ENCODE data around the gene APLNR.

APLNR gene

GRCh38 chr11:57214494-57214893, 22.6 kb downstream of the APLNR start:
- DNase-seq: no peak

GRCh38 chr11:57214098-57214417, 23.0 kb downstream of the APLNR start:
- DNase-seq: no peak

DNA sequence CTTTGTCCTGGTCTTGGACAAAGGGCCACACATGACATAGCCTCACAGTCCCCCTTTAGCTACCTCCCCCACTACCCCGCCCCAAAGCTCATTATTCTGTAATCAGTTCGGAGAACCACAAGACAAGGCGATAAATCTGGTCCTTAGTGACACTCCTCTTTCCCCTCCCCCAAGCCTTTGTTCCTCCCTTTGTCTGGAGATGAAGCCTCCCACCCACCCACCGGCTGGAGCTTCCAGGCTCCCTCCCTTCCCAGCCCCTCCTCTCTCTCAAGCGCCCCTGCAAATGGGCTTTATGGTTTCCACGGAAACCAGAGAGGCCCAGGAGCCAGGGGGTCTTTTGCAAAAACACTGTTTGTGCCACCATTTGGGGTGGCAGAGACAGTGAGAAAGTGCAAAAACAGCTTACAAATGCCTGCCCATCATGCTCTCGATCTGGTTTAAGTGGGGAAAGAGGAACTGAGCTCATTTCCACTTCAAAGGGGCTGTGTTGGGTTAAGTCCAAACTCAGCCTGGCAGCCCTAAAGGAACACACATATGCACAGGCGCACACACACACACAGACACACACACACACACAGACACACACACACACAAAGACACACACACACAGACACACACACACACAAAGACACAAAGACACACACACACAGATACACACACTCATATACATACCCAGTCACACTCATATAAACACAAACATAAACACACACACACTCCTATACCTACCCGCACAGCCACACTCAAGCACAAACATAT, 23.5 kb downstream of the APLNR start:
- no peak for DNase-seq

DNA sequence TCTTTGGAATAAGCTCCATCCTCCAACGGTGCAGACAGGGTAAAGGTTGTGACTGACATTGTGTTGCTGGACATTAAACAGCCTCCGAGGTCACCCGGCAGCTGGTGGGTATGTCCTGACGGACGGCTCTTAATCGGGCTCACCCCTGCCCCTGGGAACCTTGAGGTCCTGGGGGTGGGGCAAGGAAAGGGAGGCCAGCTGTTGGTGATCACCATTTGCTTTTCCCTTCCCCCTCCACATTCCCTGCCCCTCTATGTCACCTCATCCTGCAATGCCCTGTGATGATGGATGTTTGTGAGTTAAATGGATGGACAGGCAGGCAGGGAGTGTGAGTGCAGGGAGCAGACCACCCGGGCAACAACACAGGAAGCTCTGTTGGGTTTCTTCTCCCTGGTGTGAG, 26.3 kb downstream of the APLNR start:
- no peak for DNase-seq

- no peak for DNase-seq
Observed at GRCh38 chr11:57207168-57207567, 29.9 kb downstream of the APLNR start.

DNA sequence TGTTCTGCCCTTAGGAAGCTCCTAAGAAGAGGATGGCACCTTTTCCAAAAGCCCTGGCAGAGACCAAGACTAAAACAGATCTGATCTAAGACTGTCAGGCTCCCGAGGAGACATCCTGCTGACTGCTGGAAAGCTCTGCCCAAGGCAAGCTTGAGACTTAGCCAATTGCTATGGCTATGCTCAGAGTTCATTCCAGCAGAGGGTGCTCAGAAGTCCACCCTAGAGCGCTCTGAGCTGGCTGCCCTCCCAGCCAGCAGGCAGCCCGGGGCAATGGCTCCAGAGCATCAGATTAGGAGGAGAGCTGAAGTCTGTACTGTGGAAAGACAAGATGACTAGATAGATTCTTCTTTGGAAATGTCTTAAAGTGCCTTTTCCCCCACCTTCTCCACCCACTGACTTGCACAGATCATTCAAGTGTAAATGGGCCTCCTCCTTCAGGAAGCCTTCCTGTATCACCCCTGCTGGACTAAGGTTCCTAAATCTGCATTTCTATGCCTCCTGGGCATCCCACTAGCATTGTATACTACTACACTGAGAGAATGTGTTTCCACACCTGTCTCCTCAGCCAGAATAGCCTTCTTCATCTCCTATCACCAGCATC, 31.9 kb downstream of the APLNR start:
- no peak for DNase-seq

GRCh38 chr11:57203882-57204480, 33.1 kb downstream of the APLNR start:
- DNase-seq: no peak

GRCh38 chr11:57203359-57203758, 33.7 kb downstream of the APLNR start:
- no peak for DNase-seq

DNA sequence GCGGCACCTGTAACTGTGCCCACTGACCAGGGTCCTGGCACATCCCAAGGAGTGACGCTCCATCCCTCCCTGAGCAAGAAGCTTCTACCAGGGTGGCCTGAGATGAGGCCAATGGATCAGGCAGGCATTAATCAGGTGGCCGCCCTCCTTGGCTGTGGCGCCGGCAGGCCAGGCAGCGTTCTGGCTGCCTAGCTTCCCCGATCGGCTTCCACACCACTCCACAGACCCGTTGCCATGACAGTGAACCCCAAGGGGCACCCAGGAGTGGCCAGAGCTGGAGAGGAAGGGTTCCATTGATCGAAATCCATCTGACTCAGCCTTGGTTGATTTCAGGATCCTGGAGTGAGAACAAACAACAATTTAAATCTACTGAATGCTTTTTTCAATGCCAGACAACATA, 34.8 kb downstream of the APLNR start:
- DNase-seq: no peak

DNA sequence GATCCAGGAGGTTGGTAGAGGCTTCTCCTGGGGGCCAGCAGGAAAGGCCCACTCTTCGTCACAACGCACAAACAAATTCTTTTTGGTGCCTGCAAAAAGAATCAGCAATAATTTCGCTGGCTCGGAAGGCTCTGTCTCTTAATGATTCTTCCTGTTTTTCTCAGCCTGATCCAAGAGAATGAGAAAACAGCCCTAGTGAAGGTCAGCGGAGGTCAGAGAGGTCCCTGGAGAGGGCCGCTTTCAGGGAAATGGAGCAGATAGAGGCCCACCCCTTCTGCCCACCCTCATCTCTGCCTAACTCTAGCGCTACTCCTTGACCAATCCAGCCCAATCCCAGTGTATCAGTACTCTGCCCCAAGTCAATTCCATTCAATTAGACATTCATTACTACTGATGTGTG, 36.1 kb downstream of the APLNR start:
- DNase-seq: no peak

GRCh38 chr11:57199330-57199729, 37.7 kb downstream of the APLNR start:
- DNase-seq: no peak

GRCh38 chr11:57197762-57198161, 39.3 kb downstream of the APLNR start:
- no peak for DNase-seq

DNA sequence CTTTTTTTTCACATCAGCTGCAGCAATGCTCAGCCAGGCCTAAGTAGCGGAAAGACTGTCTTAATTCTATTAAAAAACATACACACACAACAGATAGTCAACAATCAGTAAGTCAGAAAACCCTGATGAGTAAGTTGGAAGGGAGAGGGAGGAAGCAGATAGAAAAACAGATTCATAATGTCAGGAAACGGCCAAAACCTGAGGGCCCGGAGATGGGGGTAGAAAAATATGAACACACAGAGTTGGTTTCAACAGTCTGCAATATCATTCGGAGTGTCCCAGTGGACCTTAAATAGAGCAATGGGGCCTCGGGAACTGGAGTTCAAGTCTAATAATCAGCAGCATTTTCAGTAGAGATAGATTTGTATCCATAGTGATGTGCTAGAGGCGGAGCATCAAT, 40.5 kb downstream of the APLNR start:
- DNase-seq: no peak

DNA sequence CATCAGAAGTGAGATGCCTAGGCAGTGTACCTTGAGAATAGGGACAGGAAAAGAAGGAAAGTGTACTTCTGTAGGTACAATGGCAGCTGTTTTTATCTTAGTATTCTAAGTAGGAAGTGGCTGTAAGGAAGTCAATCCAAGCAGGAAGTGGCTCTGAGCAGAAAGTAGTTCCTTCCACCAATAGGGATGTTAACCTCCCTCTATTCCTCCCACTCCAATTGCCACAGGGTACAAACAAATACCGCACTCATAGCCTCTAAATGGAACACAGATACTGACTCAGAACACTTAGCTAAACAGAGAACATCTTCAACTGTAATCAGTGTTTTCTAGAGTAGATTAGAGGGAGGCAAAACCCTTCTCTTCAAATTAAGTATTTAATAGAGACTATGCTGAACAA, 44.7 kb downstream of the APLNR start:
- no peak for DNase-seq

GRCh38 chr11:57191311-57192219, 45.5 kb downstream of the APLNR start:
- no peak for DNase-seq

GRCh38 chr11:57190548-57190947, 46.5 kb downstream of the APLNR start:
- DNase-seq: no peak
